Esophagus squamous epithelium (tissue), 5 donors: ENCODE data around the gene RAB26. TPM values are rescaled to one million over a fixed set of nuclear protein-coding genes. Genes with fewer than 3 reads are reported as not detected.

Experiments
- DNase-seq: peaks from one replicate; lab custom pipeline; 2025; lab: John Stamatoyannopoulos, UW
- H3K27ac ChIP-seq, 4 donors: fragments of 200-600 bp; sonication (generic); one replicate each; pipeline ENCODE4 v1.5.1; 2016 to 2019; ENCODE audit warnings: mild to moderate bottlenecking in 1 of 4
- H3K27me3 ChIP-seq, 4 donors: fragments of 200-600 bp; sonication (generic); 1 replicate in 3 of 4; 2 replicates in 1 of 4; pipeline versions ENCODE4 v1.5.1 to v1.6.0; 2017 to 2021; ENCODE audit warnings: antibody characterized with exemption in 1 of 4
- H3K36me3 ChIP-seq, 3 donors: fragments of 200-600 bp; sonication (generic); one replicate each; pipeline ENCODE4 v1.5.1; 2016 to 2019
- H3K4me1 ChIP-seq, 3 donors: fragments of 200-600 bp; sonication (generic); one replicate each; pipeline ENCODE4 v1.5.1; 2017 to 2019
- H3K4me3 ChIP-seq, 4 donors: fragments of 200-600 bp; sonication (generic); 1 replicate in 3 of 4; 2 replicates in 1 of 4; pipeline ENCODE4 v1.5.1; 2016 to 2019; ENCODE audit warnings: mild to moderate bottlenecking in 2 of 4, moderate library complexity in 1 of 4
- H3K9me3 ChIP-seq, 3 donors: fragments of 200-600 bp; sonication (generic); one replicate each; pipeline ENCODE4 v1.5.1; 2016 to 2019
- CTCF ChIP-seq, 6 experiments: fragments of 450-650 bp in 4 of 6; fragments of 200-600 bp in 2 of 6; sonication (generic) in 2 of 6; IDR thresholded peaks; one replicate each; pipeline ENCODE4 v1.5.1; 2016 to 2019; ENCODE audit warnings: antibody characterized with exemption in 6 of 6, mild to moderate bottlenecking in 4 of 6, moderate library complexity in 4 of 6
- POLR2A ChIP-seq, 4 donors: fragments of 450-650 bp; IDR thresholded peaks; one replicate each; pipeline ENCODE4 v1.6.1; 2017; ENCODE audit warnings: antibody characterized with exemption in 4 of 4, mild to moderate bottlenecking in 4 of 4, moderate library complexity in 3 of 4
- WGBS, 2 donors: methylation state at CpG; one replicate each; pipeline ENCODE4 v1.1.5; 2018; 5-methylcytosine and 5-hydroxymethylcytosine counted together
- intact Hi-C: fragments of 100-400 bp; cut with DNase I; formaldehyde crosslinking; loops from one replicate; pipeline ENCODE4 v1.15.0; 2022
- total RNA-seq, 4 donors: library from RNA; depleted of rRNA; stranded (reverse); fragments of >200 nt; gene quantifications; one replicate each; pipeline ENCODE4 v1.1.0, GENCODE V29; 2016
- donor health status: DM: yes; HTN: yes; CAD: no.

The RAB26 gene
- total RNA-seq, 4 donors from 2014 or later: 0.26 to 4.2 (median 0.99) TPM

GRCh38 chr16:2174396-2175131 is 26.1 kb downstream of the RAB26 start:
- no peaks in the 10 kb centered on the region for H3K27me3 ChIP-seq
- H3K4me3 ChIP-seq: no peak overlapping the region
- peaks cover 42 to 90% (median 43%) of the 10 kb centered on the region in 3 donors for H3K36me3 ChIP-seq
- DNase-seq: no peak
- peaks cover 0 to 53% (median 13%) of the 10 kb centered on the region in 3 donors for H3K4me1 ChIP-seq
- WGBS, 2 donors: 80 to 81% methylated on average over 3 to 5 of the region's 21 CpGs
- TF ChIP-seq POLR2A (IDR thresholded peaks at IDR 0.05) (no peak), CTCF (IDR thresholded peaks at IDR 0.05) (no peak)
- intact Hi-C loops: no loop called here
- H3K27ac ChIP-seq: no peak overlapping the region
- no peaks in the 10 kb centered on the region for H3K9me3 ChIP-seq

GRCh38 chr16:2175454-2175853 is 27.0 kb downstream of the RAB26 start:
- TF ChIP-seq CTCF (IDR thresholded peaks at IDR 0.05) (peak in 1 of 6 experiments; percentile 17), POLR2A (IDR thresholded peaks at IDR 0.05) (no peak)
- Histone ChIP-seq H3K9me3 (no peaks in the 10 kb centered on the region), H3K36me3 (peaks cover 36 to 81% (median 43%) of the 10 kb centered on the region in 3 donors), H3K4me1 (peaks cover 0 to 53% (median 15%) of the 10 kb centered on the region in 3 donors), H3K27ac (no peak overlapping the region), H3K27me3 (no peaks in the 10 kb centered on the region), H3K4me3 (no peak overlapping the region)
- DNase-seq: no peak
- 89 to 100% methylated on average over 1 to 5 of the region's 10 CpGs for WGBS, 2 donors
- intact Hi-C loops: no loop called here

GRCh38 chr16:2176047-2176446 is 27.6 kb downstream of the RAB26 start:
- intact Hi-C loops: no loop called here
- peaks cover 0 to 53% (median 15%) of the 10 kb centered on the region in 3 donors for H3K4me1 ChIP-seq
- peaks cover 34 to 75% (median 43%) of the 10 kb centered on the region in 3 donors for H3K36me3 ChIP-seq
- TF ChIP-seq CTCF (IDR thresholded peaks at IDR 0.05): no peak
- no peak for TF ChIP-seq POLR2A (IDR thresholded peaks at IDR 0.05)
- H3K27me3 ChIP-seq: no peaks in the 10 kb centered on the region
- peak overlapping the region in 1 of 4 donors; percentile 13 for H3K27ac ChIP-seq
- no CpG with 5 or more reads among the region's 23 CpGs for WGBS, 2 donors
- H3K9me3 ChIP-seq: no peaks in the 10 kb centered on the region
- no peak overlapping the region for H3K4me3 ChIP-seq
- DNase-seq: no peak

GRCh38 chr16:2177101-2177500 is 28.7 kb downstream of the RAB26 start:
- H3K4me3 ChIP-seq: no peak overlapping the region
- no peaks in the 10 kb centered on the region for H3K9me3 ChIP-seq
- H3K4me1 ChIP-seq: peaks cover 0 to 47% (median 15%) of the 10 kb centered on the region in 3 donors
- TF ChIP-seq CTCF (IDR thresholded peaks at IDR 0.05) (no peak), POLR2A (IDR thresholded peaks at IDR 0.05) (no peak)
- intact Hi-C loops: no loop called here
- 81 to 100% methylated on average over 1 to 8 of the region's 18 CpGs for WGBS, 2 donors
- DNase-seq: no peak
- no peak overlapping the region for H3K27ac ChIP-seq
- H3K36me3 ChIP-seq: peaks cover 34 to 65% (median 41%) of the 10 kb centered on the region in 3 donors
- no peaks in the 10 kb centered on the region for H3K27me3 ChIP-seq

GRCh38 chr16:2177561-2177960 is 29.1 kb downstream of the RAB26 start:
- no peaks in the 10 kb centered on the region for H3K27me3 ChIP-seq
- H3K4me1 ChIP-seq: peaks cover 0 to 47% (median 15%) of the 10 kb centered on the region in 3 donors
- no peak overlapping the region for H3K27ac ChIP-seq
- intact Hi-C loops: no loop called here
- H3K9me3 ChIP-seq: no peaks in the 10 kb centered on the region
- no peak for DNase-seq
- H3K36me3 ChIP-seq: peaks cover 34 to 60% (median 36%) of the 10 kb centered on the region in 3 donors
- WGBS, 2 donors: 94 to 96% methylated on average over 7 to 8 of the region's 20 CpGs
- no peak overlapping the region for H3K4me3 ChIP-seq
- TF ChIP-seq POLR2A (IDR thresholded peaks at IDR 0.05) (no peak), CTCF (IDR thresholded peaks at IDR 0.05) (no peak)
